ENCODE data around the gene STAMBPL1. TPM values are rescaled to one million over a fixed set of nuclear protein-coding genes. Genes with fewer than 3 reads are reported as not detected.

Gene STAMBPL1
- total RNA-seq, 1 experiment from 2014 or later = 25.2 TPM

DNA sequence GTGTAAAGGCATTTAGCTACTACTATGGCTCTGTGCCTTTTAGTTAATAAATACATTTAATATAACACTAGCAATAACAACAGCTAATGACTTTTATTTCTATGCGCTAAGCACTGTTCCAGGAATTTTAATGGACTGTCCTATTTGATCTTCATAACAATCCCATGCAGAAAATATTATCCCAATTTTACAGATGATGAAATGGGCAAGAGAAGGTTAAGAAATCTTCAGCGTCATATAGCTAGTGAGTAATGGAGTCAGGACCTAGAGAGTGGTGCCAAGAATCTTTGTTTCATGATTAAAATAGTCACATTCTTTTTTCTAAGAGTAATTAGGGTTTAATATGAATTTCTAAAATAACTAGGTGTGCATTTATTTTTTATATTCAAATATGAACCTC lies 40.2 kb downstream of the STAMBPL1 start:
- BruUV-seq (replicated peaks) = no TSS peak

GRCh38 chr10:88920986-88921593 lies 41.0 kb downstream of the STAMBPL1 start:
- ChIA-PET POLR2A (no interaction called here), CTCF (no interaction called here)
- no peaks in the 10 kb centered on the region for H3K9me3 ChIP-seq (ENCODE audit: control insufficient read depth, insufficient read depth, low read depth, low read length)
- H3K27me3 ChIP-seq (ENCODE audit: control insufficient read depth, insufficient read depth, low read length) = no peaks in the 10 kb centered on the region
- intact Hi-C loops (cut with micrococcal nuclease; ENCODE audit: unreplicated experiment) (no loop called here), in situ Hi-C loops (cut with HindIII; ENCODE audit: low pct_unique_long_range_greater_than_20kb, low sequenced_read_pairs) (no loop called here)
- H3K27ac ChIP-seq (ENCODE audit: low read length) = no peak overlapping the region
- no peaks in the 10 kb centered on the region for H3K36me3 ChIP-seq (ENCODE audit: control insufficient read depth, insufficient read depth, low read length)
- peak; percentile 21; the same call in 1 of the 2 replicates for ATAC-seq
- no peak overlapping the region for H3K4me3 ChIP-seq (ENCODE audit: low read depth in 2 of 2, low read length in 2 of 2)
- DNase-seq (ENCODE audit: low read depth, low spot score) = no peak
- 0 out of 2 replicates have a peak, but pooled peaks cover under 1% of the 10 kb centered on the region for H3K4me1 ChIP-seq (ENCODE audit: control insufficient read depth, insufficient read depth, low read length)
- TF ChIP-seq CTCF (IDR thresholded peaks at IDR 0.05) (no peak), TCF7L2 (IDR thresholded peaks at IDR 0.05; ENCODE audit: low read depth, low read length) (no peak), POLR2AphosphoS5 (IDR thresholded peaks at IDR 0.05; ENCODE audit: low read depth, low read length) (no peak), SIN3A (IDR thresholded peaks at IDR 0.05; ENCODE audit: borderline replicate concordance, insufficient read depth, low read depth, low read length) (no peak)
- TF ChIP-seq, protein P1, sequence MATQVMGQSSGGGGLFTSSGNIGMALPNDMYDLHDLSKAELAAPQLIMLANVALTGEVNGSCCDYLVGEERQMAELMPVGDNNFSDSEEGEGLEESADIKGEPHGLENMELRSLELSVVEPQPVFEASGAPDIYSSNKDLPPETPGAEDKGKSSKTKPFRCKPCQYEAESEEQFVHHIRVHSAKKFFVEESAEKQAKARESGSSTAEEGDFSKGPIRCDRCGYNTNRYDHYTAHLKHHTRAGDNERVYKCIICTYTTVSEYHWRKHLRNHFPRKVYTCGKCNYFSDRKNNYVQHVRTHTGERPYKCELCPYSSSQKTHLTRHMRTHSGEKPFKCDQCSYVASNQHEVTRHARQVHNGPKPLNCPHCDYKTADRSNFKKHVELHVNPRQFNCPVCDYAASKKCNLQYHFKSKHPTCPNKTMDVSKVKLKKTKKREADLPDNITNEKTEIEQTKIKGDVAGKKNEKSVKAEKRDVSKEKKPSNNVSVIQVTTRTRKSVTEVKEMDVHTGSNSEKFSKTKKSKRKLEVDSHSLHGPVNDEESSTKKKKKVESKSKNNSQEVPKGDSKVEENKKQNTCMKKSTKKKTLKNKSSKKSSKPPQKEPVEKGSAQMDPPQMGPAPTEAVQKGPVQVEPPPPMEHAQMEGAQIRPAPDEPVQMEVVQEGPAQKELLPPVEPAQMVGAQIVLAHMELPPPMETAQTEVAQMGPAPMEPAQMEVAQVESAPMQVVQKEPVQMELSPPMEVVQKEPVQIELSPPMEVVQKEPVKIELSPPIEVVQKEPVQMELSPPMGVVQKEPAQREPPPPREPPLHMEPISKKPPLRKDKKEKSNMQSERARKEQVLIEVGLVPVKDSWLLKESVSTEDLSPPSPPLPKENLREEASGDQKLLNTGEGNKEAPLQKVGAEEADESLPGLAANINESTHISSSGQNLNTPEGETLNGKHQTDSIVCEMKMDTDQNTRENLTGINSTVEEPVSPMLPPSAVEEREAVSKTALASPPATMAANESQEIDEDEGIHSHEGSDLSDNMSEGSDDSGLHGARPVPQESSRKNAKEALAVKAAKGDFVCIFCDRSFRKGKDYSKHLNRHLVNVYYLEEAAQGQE (IDR thresholded peaks at IDR 0.05; ENCODE audit: insufficient read depth in 1 of 2, low read depth in 2 of 2, low read length in 1 of 2) = no peak
- BruUV-seq (replicated peaks) = no TSS peak

More for the DNA sequence above, 40.2 kb downstream of the STAMBPL1 start:
- ATAC-seq (no peak), DNase-seq (ENCODE audit: low read depth, low spot score) (no peak)
- H3K36me3 ChIP-seq (ENCODE audit: control insufficient read depth, insufficient read depth, low read length) = no peaks in the 10 kb centered on the region
- in situ Hi-C loops (cut with HindIII; ENCODE audit: low pct_unique_long_range_greater_than_20kb, low sequenced_read_pairs) (no loop called here), intact Hi-C loops (cut with micrococcal nuclease; ENCODE audit: unreplicated experiment) (no loop called here)
- H3K27ac ChIP-seq (ENCODE audit: low read length) = no peak overlapping the region
- TF ChIP-seq SIN3A (IDR thresholded peaks at IDR 0.05; ENCODE audit: borderline replicate concordance, insufficient read depth, low read depth, low read length) (no peak), POLR2AphosphoS5 (IDR thresholded peaks at IDR 0.05; ENCODE audit: low read depth, low read length) (no peak), TCF7L2 (IDR thresholded peaks at IDR 0.05; ENCODE audit: low read depth, low read length) (no peak), CTCF (IDR thresholded peaks at IDR 0.05) (no peak)
- TF ChIP-seq, protein P1 (IDR thresholded peaks at IDR 0.05; ENCODE audit: insufficient read depth in 1 of 2, low read depth in 2 of 2, low read length in 1 of 2) = no peak
- H3K9me3 ChIP-seq (ENCODE audit: control insufficient read depth, insufficient read depth, low read depth, low read length) = no peaks in the 10 kb centered on the region
- no peak overlapping the region for H3K4me3 ChIP-seq (ENCODE audit: low read depth in 2 of 2, low read length in 2 of 2)
- H3K27me3 ChIP-seq (ENCODE audit: control insufficient read depth, insufficient read depth, low read length) = no peaks in the 10 kb centered on the region
- ChIA-PET CTCF (interaction anchor here (0.7 to 0.9 kb wide), 2 partner anchors 12 to 13 kb away, joined by 3 to 4 read pairs; no protein-coding TSS in a partner anchor), POLR2A (no interaction called here)
- H3K4me1 ChIP-seq (ENCODE audit: control insufficient read depth, insufficient read depth, low read length) = no peaks in the 10 kb centered on the region
